Testis (tissue), 3 donors: ENCODE results near the gene BSN. TPM values are rescaled to one million over a fixed set of nuclear protein-coding genes. Genes with fewer than 3 reads are reported as not detected.

Source experiments
- DNase-seq: peaks from one replicate; pipeline ENCODE4 v3.0.0-alpha.2; 2019
- H3K27ac ChIP-seq, 2 donors: fragments of 200-600 bp; sonication (generic); one replicate each; pipeline ENCODE4 v1.5.1; 2019
- H3K27me3 ChIP-seq: fragments of 200-600 bp; sonication (generic); one replicate; pipeline ENCODE4 v1.5.1; 2019
- H3K36me3 ChIP-seq: fragments of 200-600 bp; sonication (generic); one replicate; pipeline ENCODE4 v1.5.1; 2017; ENCODE audit warnings: low read depth; ENCODE audit errors: missing control alignments
- H3K4me1 ChIP-seq: fragments of 200-600 bp; sonication (generic); one replicate; pipeline ENCODE4 v1.5.1; 2019
- H3K4me3 ChIP-seq, 2 donors: fragments of 200-600 bp; sonication (generic); one replicate each; pipeline ENCODE4 v1.5.1; 2017 to 2019
- H3K9me3 ChIP-seq: fragments of 200-600 bp; sonication (generic); one replicate; pipeline ENCODE4 v1.5.1; 2017
- POLR2A ChIP-seq: fragments of 450-650 bp; IDR thresholded peaks from one replicate; pipeline ENCODE4 v1.6.1; 2017; ENCODE audit warnings: antibody characterized with exemption, mild to moderate bottlenecking, moderate library complexity
- WGBS, 2 donors: methylation state at CpG; one replicate each; pipeline ENCODE4 v1.1.5; 2018; 5-methylcytosine and 5-hydroxymethylcytosine counted together
- intact Hi-C: fragments of 100-400 bp; cut with DNase I; formaldehyde crosslinking; loops from one replicate; pipeline ENCODE4 v1.15.1; 2023; ENCODE audit warnings: low total_unique reads
- polyA plus RNA-seq: library from polyadenylated mRNA; stranded (reverse); fragments of 350-450 nt; fragmentation: Illumina TruSeq; extraction: RNeasy Lipid Tissue Mini Kit (QIAGEN cat#74804); gene quantifications from one replicate; pipeline ENCODE4 v1.2.3, GENCODE V29; 2014; ENCODE audit warnings: low read depth, low replicate concordance; ENCODE audit not compliant: insufficient read depth
- total RNA-seq, 2 donors: library from RNA; depleted of rRNA; stranded (reverse); fragments of >200 nt; gene quantifications; one replicate each; pipeline ENCODE4 v1.2.3, GENCODE V29; 2016
- TF ChIP-seq, protein P1 (sequence below), 3 experiments: fragments of 450-650 bp in 2 of 3; fragments of 200-600 bp in 1 of 3; sonication (generic) in 1 of 3; IDR thresholded peaks; one replicate each; pipeline ENCODE4 v1.5.1; 2016 to 2019; ENCODE audit warnings: antibody characterized with exemption in 3 of 3, mild to moderate bottlenecking in 2 of 3, moderate library complexity in 1 of 3

Gene BSN
- total and polyA plus RNA-seq, 3 donors from 2014 or later = 9.9 to 25.3 (median 18.9) TPM

DNA sequence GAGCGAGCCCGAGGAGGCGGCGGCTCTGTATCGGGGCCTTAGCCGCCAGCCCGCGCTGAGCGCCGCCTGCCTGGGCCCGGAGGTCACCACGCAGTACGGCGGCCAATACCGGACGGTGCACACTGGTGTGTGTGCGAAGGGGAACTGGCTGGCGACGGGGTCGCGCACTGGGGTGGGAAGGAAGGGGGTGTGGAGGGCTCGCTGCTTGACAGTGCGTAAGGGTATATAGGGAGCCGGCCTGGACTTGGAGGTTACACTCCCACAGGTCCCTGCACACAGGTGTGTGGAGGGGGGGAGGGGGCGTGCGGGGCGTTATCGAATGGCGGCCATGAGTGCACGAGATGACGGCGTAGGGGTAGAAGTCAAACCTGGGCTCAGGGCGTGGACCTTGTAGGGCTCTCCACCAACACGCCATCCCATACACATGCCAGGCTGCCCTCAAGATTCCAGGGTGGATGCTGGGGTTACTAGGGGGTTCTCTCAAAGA is 120.3 kb downstream of the BSN start:
- intact Hi-C loops = loop anchor here (10.0 kb wide), 1 partner anchor 130 kb away; no protein-coding TSS in a partner anchor
- DNase-seq = peak; percentile 29
- WGBS, 2 donors = 1 to 11% methylated on average over 18 to 25 of the region's 34 CpGs
- no peaks in the 10 kb centered on the region for H3K27me3 ChIP-seq
- peak overlapping the region; percentile 73 to 88 for H3K27ac ChIP-seq
- H3K9me3 ChIP-seq = no peaks in the 10 kb centered on the region
- TF ChIP-seq, protein P1, sequence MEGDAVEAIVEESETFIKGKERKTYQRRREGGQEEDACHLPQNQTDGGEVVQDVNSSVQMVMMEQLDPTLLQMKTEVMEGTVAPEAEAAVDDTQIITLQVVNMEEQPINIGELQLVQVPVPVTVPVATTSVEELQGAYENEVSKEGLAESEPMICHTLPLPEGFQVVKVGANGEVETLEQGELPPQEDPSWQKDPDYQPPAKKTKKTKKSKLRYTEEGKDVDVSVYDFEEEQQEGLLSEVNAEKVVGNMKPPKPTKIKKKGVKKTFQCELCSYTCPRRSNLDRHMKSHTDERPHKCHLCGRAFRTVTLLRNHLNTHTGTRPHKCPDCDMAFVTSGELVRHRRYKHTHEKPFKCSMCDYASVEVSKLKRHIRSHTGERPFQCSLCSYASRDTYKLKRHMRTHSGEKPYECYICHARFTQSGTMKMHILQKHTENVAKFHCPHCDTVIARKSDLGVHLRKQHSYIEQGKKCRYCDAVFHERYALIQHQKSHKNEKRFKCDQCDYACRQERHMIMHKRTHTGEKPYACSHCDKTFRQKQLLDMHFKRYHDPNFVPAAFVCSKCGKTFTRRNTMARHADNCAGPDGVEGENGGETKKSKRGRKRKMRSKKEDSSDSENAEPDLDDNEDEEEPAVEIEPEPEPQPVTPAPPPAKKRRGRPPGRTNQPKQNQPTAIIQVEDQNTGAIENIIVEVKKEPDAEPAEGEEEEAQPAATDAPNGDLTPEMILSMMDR (IDR thresholded peaks at IDR 0.05) = no peak
- TF ChIP-seq POLR2A = no peak
- peaks cover 12% of the 10 kb centered on the region for H3K4me1 ChIP-seq
- H3K36me3 ChIP-seq = no peaks in the 10 kb centered on the region
- H3K4me3 ChIP-seq = peak overlapping the region; percentile 78 to 82

- Histone ChIP-seq H3K9me3 (no peaks in the 10 kb centered on the region), H3K4me1 (peaks cover 12% of the 10 kb centered on the region), H3K36me3 (no peaks in the 10 kb centered on the region), H3K27me3 (no peaks in the 10 kb centered on the region), H3K27ac (no peak overlapping the region), H3K4me3 (no peak overlapping the region)
- WGBS, 2 donors = 93% methylated on average over 11 of the region's 11 CpGs
- no peak for DNase-seq
- TF ChIP-seq, protein P1 (IDR thresholded peaks at IDR 0.05) = no peak
- no peak for TF ChIP-seq POLR2A
- intact Hi-C loops = loop anchor here (10.0 kb wide), 1 partner anchor 131 kb away; no protein-coding TSS in a partner anchor
Measured at GRCh38 chr3:49675912-49676311, 121.6 kb downstream of the BSN start.

DNA sequence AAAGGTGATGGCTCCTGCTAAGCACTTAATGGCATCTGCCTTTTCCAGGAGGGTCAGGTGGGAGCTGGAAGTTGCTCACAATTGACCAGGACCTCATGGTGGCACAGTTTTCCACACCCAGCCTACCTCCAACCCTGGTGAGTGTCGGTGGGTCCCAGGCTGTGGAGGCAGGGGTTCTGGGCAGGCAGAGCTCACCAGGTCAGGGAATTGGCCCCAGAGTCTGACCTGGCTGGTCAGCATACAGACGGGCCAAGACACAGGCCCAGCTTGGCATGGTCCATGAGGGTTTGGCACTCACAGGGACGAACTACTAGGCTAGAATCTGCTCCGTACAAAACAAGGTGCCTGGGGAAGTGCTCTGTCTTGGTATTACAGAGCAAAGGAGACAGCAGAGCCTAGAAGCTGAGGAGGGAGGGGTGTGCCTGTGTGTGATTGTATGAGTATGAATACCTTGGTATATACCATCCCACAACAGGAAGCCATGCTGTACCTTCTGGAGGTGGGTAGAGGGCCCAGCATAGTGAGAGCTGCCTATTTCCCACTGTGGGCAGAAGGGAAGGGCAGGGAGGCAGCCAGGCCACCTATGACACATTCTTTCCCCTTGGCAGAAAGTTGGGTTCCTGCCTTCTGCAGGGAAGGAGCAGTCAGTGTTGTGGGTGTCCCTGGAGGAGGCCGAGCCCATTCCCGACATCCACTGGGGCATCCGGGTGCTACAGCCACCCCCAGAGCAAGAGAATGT is 126.4 kb downstream of the BSN start:
- Histone ChIP-seq H3K9me3 (no peaks in the 10 kb centered on the region), H3K4me3 (no peak overlapping the region), H3K27me3 (no peaks in the 10 kb centered on the region), H3K4me1 (no peaks in the 10 kb centered on the region), H3K36me3 (no peaks in the 10 kb centered on the region), H3K27ac (no peak overlapping the region)
- TF ChIP-seq, protein P1 (IDR thresholded peaks at IDR 0.05) = no peak
- TF ChIP-seq POLR2A = no peak
- DNase-seq = no peak
- intact Hi-C loops = no loop called here
- WGBS, 2 donors = 87 to 89% methylated on average over 3 to 7 of the region's 7 CpGs

- 100% methylated on average over 2 of the region's 2 CpGs for WGBS, 2 donors
- H3K27ac ChIP-seq = no peak overlapping the region
- H3K27me3 ChIP-seq = no peaks in the 10 kb centered on the region
- intact Hi-C loops = no loop called here
- H3K4me1 ChIP-seq = no peaks in the 10 kb centered on the region
- no peaks in the 10 kb centered on the region for H3K36me3 ChIP-seq
- H3K4me3 ChIP-seq = no peak overlapping the region
- no peak for DNase-seq
- no peaks in the 10 kb centered on the region for H3K9me3 ChIP-seq
- TF ChIP-seq POLR2A = no peak
- TF ChIP-seq, protein P1 (IDR thresholded peaks at IDR 0.05) = no peak
Measured at GRCh38 chr3:49681232-49681522, 126.9 kb downstream of the BSN start.

- H3K27me3 ChIP-seq = no peaks in the 10 kb centered on the region
- no peaks in the 10 kb centered on the region for H3K9me3 ChIP-seq
- H3K36me3 ChIP-seq = no peaks in the 10 kb centered on the region
- intact Hi-C loops = no loop called here
- no peak overlapping the region for H3K27ac ChIP-seq
- H3K4me1 ChIP-seq = no peaks in the 10 kb centered on the region
- DNase-seq = no peak
- H3K4me3 ChIP-seq = no peak overlapping the region
- 75 to 82% methylated on average over 4 of the region's 4 CpGs for WGBS, 2 donors
- TF ChIP-seq, protein P1 (IDR thresholded peaks at IDR 0.05) = no peak
Measured at GRCh38 chr3:49681543-49681942, 127.3 kb downstream of the BSN start.
